Glomerular visceral epithelial cell (primary cell): ENCODE measurements around the gene KRTAP4-11.
"Not testable (repeated sequence)": the region's sequence is repeated elsewhere in the genome, so short reads cannot be mapped to it uniquely, and the experiment has no call there.

ENCODE experiments used
- DNase-seq: peaks from one replicate; pipeline ENCODE4 v3.0.0-alpha.2; 2016; ENCODE audit errors: extremely low spot score

The KRTAP4-11 gene

GRCh38 chr17:41123991-41124371, 5.8 kb upstream of the KRTAP4-11 start, which contains the start of gene KRTAP4-12:
Gene KRTAP4-12 (minus strand): TSS chr17:41124182. CDS start chr17:41124122, 60 bp downstream.
- DNase-seq: not testable (repeated sequence)

GRCh38 chr17:41123292-41123990, 5.3 kb upstream of the KRTAP4-11 start:
- DNase-seq: not testable (repeated sequence)

- no peak for DNase-seq
Observed at GRCh38 chr17:41121742-41122141, 3.6 kb upstream of the KRTAP4-11 start.

- not testable (repeated sequence) for DNase-seq
Observed at GRCh38 chr17:41119696-41120690, 1.8 kb upstream of the KRTAP4-11 start.

- DNase-seq: no peak
Observed at GRCh38 chr17:41118721-41119120, 548 bp upstream of the KRTAP4-11 start.

GRCh38 chr17:41116297-41116696, 1.9 kb downstream of the KRTAP4-11 start:
- DNase-seq: no peak

- DNase-seq: no peak
Observed at GRCh38 chr17:41111151-41111885, 6.9 kb downstream of the KRTAP4-11 start.

GRCh38 chr17:41108728-41109386, 9.3 kb downstream of the KRTAP4-11 start:
- DNase-seq: not testable (repeated sequence)

- DNase-seq: no peak
Observed at GRCh38 chr17:41107941-41108450, 10.2 kb downstream of the KRTAP4-11 start.

- DNase-seq: not testable (repeated sequence)
Observed at GRCh38 chr17:41105347-41105746, 12.8 kb downstream of the KRTAP4-11 start, which contains the start of gene KRTAP4-9. Gene KRTAP4-9 (plus strand): TSS chr17:41105389. CDS start chr17:41105389, 0 bp downstream.

GRCh38 chr17:41104386-41105038, 13.7 kb downstream of the KRTAP4-11 start:
- DNase-seq: peak; percentile 45

GRCh38 chr17:41103896-41104295, 14.3 kb downstream of the KRTAP4-11 start:
- no peak for DNase-seq

GRCh38 chr17:41101586-41102259, 16.4 kb downstream of the KRTAP4-11 start, which contains the start of gene KRTAP4-16:
Gene KRTAP4-16 (minus strand): TSS chr17:41102209. CDS start chr17:41102209, 0 bp downstream.
- no peak for DNase-seq

- DNase-seq: peak; percentile 48
Observed at GRCh38 chr17:41099682-41100480, 18.3 kb downstream of the KRTAP4-11 start.

- DNase-seq: no peak
Observed at GRCh38 chr17:41098481-41098880, 19.7 kb downstream of the KRTAP4-11 start.

- DNase-seq: no peak
Observed at GRCh38 chr17:41098042-41098441, 20.1 kb downstream of the KRTAP4-11 start, which contains the start of gene KRTAP4-8. Gene KRTAP4-8 (minus strand): TSS chr17:41098142. CDS start chr17:41098084, 58 bp downstream.

- no peak for DNase-seq
Observed at GRCh38 chr17:41096055-41096454, 22.1 kb downstream of the KRTAP4-11 start.

- not testable (repeated sequence) for DNase-seq
Observed at GRCh38 chr17:41088760-41089352, 29.3 kb downstream of the KRTAP4-11 start.
